HG03457 (cell line): ENCODE measurements around the gene SEH1L.
"Not testable (repeated sequence)": the region's sequence is repeated elsewhere in the genome, so short reads cannot be mapped to it uniquely, and the experiment has no call there.

ENCODE experiments used
- ATAC-seq: cut with Tn5 transposase; IDR thresholded peaks from one replicate; pipeline ENCODE4 v1.9.1; 2021; ENCODE audit warnings: moderate number of reproducible peaks; ENCODE audit not compliant: unreplicated experiment

SEH1L gene

GRCh38 chr18:12947285-12948049, at the start of gene SEH1L:
Gene SEH1L (plus strand): TSS chr18:12948011. CDS start chr18:12948122, 111 bp downstream.
- peak; percentile 60 for ATAC-seq

- not testable (repeated sequence) for ATAC-seq
Observed at GRCh38 chr18:12901208-12901607, 46.6 kb upstream of the SEH1L start.

GRCh38 chr18:12904012-12904516, 43.7 kb upstream of the SEH1L start:
- ATAC-seq: no peak

DNA sequence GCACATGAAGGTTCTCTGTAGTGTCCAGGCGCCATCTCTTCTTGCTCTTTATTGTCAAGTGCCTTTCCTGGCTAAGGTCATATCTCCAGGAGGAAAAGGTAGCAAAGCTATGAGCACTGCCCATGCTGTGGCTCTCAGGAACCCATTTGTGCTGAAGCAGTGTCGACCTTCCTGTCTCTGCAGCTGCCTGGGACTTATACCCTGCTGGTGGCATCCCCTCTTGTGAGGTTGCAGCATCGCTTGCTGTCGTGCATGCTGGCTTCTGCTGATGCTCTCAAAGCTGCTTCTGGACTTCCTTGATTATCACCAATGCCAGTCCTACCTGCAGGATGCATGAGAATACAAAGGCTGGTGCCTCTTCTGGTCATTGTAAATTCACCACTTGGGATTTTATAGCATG, 41.7 kb upstream of the SEH1L start:
- no peak for ATAC-seq

- ATAC-seq: no peak
Observed at GRCh38 chr18:12906773-12907172, 41.0 kb upstream of the SEH1L start.

DNA sequence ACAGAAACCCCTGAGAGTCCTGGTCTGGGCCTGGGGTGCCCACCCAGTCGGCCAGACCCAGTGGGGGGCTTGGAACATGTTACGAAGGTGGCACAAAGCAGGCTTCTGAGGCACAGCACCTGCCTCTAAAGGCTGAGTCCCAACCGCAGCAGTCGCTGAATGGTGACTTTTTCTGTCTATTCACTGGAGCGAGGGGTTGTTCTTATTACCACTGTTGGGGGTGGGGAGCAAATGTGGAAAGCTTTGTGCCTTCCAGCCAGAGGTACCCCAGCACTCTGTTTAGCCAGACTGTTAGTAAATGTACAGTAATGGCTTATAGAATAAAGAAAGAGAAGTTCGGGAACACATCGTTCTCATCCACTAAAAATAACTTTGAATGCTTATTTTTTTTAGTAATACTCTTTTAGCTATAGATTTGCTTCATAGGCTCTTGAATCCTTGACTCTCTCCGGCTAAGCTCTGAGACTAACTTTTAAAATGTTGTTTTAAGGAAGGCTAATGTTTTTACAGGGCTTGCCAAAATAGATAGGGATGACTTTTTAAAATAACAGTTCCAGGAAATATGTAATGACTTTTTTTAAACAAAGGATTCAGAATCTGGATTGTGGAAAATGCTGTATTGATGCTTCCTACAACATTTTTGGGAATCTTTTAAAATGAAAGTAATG, 40.4 kb upstream of the SEH1L start:
- no peak for ATAC-seq

GRCh38 chr18:12908706-12909105, 39.1 kb upstream of the SEH1L start:
- ATAC-seq: no peak

DNA sequence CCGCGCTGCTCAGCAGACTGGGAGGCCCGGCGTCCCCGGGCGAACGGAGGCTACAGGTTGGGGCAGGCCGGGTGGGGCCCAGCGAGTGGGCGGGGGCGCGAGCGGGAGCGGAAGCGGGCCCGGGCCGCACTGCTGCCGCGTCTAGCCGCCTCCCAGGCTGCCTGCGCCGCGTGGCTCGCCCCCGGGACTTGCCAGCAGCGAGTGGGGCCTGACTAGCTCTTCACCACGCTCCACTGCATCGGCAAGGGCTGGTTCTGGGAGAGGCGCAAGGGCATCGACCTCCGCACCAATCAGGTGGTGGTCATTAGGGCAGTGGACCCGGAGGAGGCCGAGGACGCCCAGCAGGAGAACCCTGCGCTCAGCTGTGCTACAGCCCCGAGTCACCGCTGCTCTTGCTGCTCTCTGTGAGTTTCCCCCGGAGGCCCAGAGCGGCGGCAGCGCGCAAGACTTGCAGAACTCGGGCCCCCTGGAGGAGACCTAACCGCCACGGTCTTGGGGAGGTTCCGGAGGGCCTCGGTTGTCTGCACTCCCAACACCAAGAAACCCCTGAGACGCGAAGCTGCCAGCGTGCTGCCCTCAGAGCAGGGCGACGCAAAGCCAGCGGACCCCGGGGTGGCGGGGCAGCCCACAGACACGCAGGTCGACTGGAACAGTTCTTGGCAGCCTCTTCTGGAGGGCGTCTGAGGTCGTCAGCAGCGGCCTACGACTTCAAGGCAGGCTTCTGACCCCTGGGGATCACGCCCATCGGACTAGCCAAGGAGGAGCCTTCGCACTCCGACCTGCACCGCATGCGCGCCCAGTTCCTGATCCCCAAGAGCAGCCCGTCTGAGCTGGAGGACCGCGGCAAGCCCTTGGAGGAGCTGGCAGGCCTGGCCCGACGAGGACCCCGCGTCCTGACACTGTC, 36.5 kb upstream of the SEH1L start:
- no peak for ATAC-seq

DNA sequence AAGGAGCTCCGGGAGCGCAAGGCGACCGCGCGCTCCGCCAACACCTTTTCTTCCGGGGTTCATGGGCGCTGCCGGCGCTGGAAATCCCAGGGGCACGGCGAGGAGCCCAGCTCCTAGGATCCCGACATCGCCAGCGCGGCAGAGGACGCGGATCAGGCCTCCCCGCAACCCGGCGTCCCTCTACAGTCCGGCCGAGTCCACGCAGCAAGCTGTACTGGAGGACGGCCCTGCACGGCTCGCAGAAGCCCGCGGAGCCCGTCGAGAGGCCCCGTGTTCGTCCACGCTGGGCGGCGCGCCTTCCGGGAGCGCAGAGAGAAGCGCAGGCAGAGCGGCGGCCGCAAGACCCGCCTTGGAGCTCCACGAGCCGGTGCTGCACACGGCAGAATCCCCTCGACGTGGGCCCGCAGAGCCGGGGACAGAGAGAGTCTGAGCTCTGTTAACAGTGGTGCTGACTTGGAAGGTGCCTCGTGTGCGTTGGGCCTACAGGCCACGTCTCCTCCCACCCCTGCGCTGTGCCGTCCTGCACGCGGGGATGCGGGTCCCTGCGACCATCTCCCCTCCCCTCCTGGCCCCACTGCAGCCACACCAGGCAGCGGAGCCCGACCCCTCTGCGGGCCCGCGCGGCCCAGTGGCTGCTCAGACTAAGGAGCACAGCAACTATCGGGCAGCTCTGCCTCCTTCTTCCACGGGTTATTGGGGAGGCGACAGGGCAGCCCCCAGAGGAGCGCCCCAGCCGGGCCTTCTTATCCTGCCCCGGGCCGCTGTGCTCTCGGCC, 35.7 kb upstream of the SEH1L start:
- ATAC-seq: no peak

GRCh38 chr18:12921178-12921577, 26.6 kb upstream of the SEH1L start:
- ATAC-seq: no peak

- no peak for ATAC-seq
Observed at GRCh38 chr18:12922266-12922665, 25.5 kb upstream of the SEH1L start.

- ATAC-seq: no peak
Observed at GRCh38 chr18:12924616-12925015, 23.2 kb upstream of the SEH1L start.

GRCh38 chr18:12928206-12928605, 19.6 kb upstream of the SEH1L start:
- no peak for ATAC-seq

DNA sequence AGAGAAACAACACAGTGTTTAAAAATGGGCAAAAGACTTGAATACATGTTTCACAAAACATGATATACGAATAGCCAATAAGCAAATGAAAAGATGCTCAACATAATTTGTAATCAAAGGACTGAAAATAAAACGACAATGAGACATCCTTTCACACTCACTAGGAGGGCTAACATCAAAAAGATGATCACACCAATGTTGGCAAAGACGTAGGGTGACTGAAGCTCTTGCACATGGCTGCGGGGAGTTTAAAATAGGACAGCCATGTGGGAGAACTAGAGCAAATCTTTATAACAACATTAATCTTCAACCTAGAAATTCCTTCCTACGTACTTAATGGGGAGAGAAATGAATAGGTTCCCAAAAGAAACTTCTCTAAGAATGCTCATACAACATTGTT, 19.2 kb upstream of the SEH1L start:
- ATAC-seq: no peak

GRCh38 chr18:12929477-12930083, 18.2 kb upstream of the SEH1L start:
- ATAC-seq: no peak

- no peak for ATAC-seq
Observed at GRCh38 chr18:12930376-12930775, 17.4 kb upstream of the SEH1L start.

DNA sequence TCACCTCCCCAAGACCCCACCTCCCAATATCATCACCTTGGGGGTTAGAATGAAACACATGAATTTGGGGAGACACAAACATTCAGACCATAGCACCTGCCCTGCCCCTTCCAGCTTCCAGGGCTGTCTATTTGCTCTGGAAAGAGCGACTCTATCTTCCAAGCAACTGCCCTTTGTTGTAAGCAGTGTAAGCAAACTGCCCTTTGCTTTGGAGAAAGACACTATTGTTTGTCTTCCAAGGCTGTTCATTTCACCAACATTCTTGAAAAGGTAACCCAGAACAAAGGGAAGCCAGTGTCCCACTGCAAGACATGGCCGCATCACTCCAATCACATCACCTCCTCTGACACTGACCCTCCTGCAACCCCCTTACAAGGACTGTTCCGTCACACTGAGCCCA, 16.9 kb upstream of the SEH1L start:
- ATAC-seq: no peak

DNA sequence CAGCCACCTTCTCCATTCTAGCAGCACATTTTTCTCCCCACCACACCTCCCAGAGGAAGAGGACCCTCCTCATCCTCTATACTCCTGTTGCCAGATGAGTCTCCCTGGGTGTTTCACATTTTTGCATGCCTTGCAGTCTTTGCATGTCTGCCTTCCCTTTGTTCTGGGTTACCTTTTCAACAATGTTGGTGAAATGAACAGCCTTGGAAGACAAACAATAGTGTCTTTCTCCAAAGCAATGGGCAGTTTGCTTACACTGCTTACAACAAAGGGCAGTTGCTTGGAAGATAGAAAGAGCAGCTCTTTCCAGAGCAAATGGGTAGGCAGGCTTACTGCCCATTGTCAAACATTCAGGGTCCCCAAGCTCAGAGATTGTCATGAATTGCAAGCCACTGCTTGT, 14.5 kb upstream of the SEH1L start:
- ATAC-seq: no peak

DNA sequence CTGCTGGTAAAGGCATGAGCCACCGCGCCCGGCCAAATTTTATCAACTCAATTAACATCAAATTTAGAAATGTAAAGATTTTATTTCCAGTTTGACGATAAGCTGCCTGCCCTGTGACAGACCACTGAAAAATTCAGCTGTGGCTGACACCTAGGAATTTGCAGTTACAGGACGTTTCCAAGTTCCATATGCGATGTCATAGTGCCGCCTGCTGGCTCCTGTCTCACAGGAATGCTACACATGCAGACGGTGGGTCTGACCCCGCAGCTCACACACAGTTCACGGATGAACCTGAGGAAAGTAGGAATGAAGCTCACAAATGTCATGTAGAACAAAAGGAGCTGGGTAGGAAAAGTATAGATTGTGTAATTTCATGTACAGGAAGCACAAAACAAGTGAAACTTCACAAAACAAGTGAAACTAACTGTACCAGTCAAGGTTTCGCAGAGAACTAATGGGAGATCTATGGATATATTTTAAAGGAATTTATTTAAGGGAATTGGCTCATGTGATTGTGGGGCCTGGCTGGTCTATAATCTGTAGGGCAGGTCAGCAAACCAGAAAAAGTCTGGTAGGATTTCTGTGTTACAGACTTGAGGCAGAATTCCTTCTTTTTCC, 13.2 kb upstream of the SEH1L start:
- no peak for ATAC-seq

- no peak for ATAC-seq
Observed at GRCh38 chr18:12939162-12939561, 8.6 kb upstream of the SEH1L start.
